ENCODE data around the gene NPB. TPM values are rescaled to one million over a fixed set of nuclear protein-coding genes. Genes with fewer than 3 reads are reported as not detected.

Gene NPB
- total RNA-seq, 6 donors from 2014 or later: 0.37 to 1.8 (median 0.94) TPM; not detected in 3

DNA sequence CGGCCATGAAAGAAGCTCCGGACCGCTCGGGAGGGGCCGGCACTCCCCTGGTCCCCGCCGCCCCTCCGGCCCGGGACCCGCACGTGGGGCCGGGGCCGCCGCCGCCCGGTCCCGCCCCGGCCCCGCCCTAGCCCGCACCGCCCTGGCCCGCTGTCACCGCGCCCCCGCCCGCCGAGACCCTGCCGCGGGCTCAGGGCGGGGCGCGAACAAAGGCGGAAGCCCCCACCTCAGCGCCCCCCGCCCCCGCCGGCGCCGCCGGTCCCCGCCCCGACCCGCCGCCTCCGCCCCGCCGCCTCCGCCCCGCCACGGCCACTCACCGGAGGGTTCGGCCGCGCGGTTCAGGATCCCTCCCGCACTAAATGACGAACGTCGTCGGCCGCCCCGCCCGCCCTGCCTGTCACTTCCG is 31.1 kb upstream of the NPB start, which contains the start of gene ARHGDIA:
ARHGDIA (minus strand) TSS at position 357 of the 406 bp plus-strand sequence. CDS start 1,407 bp downstream, outside the sequence.
- H3K36me3 ChIP-seq: peaks cover 14 to 43% (median 27%) of the 10 kb centered on the region in 4 donors
- TF ChIP-seq POLR2AphosphoS5 (IDR thresholded peaks at IDR 0.05) (no peak), POLR2A (IDR thresholded peaks at IDR 0.05) (no peak), EP300 (IDR thresholded peaks at IDR 0.05) (no peak)
- H3K4me3 ChIP-seq: peak within 1 kb of the TSS; percentile 67 to 98 (median 87)
- peak within 1 kb of the TSS; percentile 92 to 99 (median 96) for H3K27ac ChIP-seq
- no peaks in the 10 kb centered on the region for H3K27me3 ChIP-seq
- DNase-seq (no peak), ATAC-seq (ENCODE audit: low FRiP score in 2 of 2) (peak; percentile 2 to 70)
- H3K9me3 ChIP-seq: no peaks in the 10 kb centered on the region
- 0% methylated on average over 8 of the region's 64 CpGs; no CpG with 5 or more reads in 1 of the 2 donors for WGBS, 2 donors
- H3K4me1 ChIP-seq: peaks cover 37 to 58% (median 44%) of the 10 kb centered on the region in 4 donors

DNA sequence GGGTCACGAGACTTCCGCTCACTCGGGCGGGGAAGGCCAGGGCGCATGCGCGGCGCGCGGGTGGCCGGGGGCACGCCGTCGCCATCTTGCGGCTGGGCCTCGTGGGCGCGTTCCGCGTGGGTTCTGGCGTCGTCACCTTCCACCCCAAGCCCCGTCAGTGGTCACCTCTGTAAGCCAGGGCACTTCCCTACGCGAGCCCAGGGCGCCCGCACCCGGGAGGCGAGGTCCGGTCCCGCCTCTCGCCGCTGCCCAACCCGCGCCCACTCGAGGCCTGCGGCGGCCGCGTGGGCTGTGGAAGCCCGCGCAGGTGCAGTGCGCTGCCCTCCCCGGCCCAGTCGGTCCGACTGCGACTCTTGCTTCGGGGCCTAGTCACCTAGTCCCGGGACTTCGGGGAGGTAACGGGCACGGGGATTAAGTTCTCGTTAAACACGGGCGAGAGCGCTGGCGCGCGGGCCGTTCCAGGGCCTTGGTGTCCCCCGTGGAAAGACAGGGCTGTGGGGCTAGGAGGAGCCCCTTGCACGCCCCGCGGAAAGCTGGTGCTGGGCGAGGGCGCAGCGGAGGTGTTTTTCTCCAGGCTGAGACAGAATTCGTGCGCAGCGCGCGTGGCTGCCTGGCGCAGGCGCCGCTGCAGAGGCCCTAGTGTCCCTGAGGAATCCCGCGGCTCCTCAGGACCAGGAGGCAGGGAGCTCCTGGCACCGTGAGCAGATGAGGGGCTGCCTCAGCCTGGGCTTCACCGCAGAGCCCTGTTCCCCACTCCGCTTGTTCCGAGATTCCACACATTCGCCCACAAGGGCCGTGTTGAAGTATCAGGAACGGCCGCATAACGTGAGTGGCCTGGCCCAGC is 30.4 kb upstream of the NPB start:
- TF ChIP-seq, protein P1, sequence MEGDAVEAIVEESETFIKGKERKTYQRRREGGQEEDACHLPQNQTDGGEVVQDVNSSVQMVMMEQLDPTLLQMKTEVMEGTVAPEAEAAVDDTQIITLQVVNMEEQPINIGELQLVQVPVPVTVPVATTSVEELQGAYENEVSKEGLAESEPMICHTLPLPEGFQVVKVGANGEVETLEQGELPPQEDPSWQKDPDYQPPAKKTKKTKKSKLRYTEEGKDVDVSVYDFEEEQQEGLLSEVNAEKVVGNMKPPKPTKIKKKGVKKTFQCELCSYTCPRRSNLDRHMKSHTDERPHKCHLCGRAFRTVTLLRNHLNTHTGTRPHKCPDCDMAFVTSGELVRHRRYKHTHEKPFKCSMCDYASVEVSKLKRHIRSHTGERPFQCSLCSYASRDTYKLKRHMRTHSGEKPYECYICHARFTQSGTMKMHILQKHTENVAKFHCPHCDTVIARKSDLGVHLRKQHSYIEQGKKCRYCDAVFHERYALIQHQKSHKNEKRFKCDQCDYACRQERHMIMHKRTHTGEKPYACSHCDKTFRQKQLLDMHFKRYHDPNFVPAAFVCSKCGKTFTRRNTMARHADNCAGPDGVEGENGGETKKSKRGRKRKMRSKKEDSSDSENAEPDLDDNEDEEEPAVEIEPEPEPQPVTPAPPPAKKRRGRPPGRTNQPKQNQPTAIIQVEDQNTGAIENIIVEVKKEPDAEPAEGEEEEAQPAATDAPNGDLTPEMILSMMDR (IDR thresholded peaks at IDR 0.05): peak in 5 of 6 experiments; percentile 38 to 75 (median 57)
- TF ChIP-seq POLR2AphosphoS5 (IDR thresholded peaks at IDR 0.05) (peak; percentile 99 to 100), EP300 (IDR thresholded peaks at IDR 0.05) (peak in 1 of 4 donors; percentile 88), POLR2A (IDR thresholded peaks at IDR 0.05) (peak in 3 of 4 donors; percentile 56 to 98 (median 82))
- 1% methylated on average over 58 of the region's 86 CpGs; no CpG with 5 or more reads in 1 of the 2 donors for WGBS, 2 donors
- H3K27ac ChIP-seq: peak overlapping the region; percentile 92 to 99 (median 96)
- peaks cover 36 to 58% (median 43%) of the 10 kb centered on the region in 4 donors for H3K4me1 ChIP-seq
- H3K36me3 ChIP-seq: peaks cover 14 to 38% (median 27%) of the 10 kb centered on the region in 4 donors
- DNase-seq: peak; percentile 92 to 100
- peak overlapping the region; percentile 67 to 98 (median 80) for H3K4me3 ChIP-seq
- ATAC-seq (ENCODE audit: low FRiP score in 2 of 2): peak; percentile 45 to 84
- no peaks in the 10 kb centered on the region for H3K9me3 ChIP-seq
- H3K27me3 ChIP-seq: no peaks in the 10 kb centered on the region

DNA sequence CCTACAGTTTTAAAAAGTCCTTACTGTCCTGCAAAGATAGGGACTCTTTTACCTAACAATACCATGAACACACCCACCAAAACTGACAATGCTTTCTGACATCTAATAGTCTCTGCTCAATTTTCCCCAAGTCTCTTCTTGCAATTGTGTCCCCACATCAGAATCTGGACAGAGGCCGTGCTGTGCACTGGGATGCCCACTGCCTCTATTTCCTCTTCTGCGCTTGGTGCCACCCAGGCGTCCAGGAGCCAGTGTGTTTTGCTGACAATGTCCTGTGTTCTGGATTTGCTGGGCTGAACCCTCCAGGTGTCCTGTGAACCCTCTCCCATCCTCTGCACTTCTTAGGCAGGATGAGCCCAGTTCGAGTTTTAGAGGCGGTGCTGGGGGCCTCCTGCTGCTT is 24.5 kb upstream of the NPB start:
- no peak overlapping the region for H3K4me3 ChIP-seq
- 91 to 95% methylated on average over 5 of the region's 5 CpGs for WGBS, 2 donors
- peaks cover 0 to 12% (median 6%) of the 10 kb centered on the region in 4 donors for H3K36me3 ChIP-seq
- ATAC-seq (ENCODE audit: low FRiP score in 2 of 2): no peak
- H3K9me3 ChIP-seq: no peaks in the 10 kb centered on the region
- TF ChIP-seq POLR2AphosphoS5 (IDR thresholded peaks at IDR 0.05) (no peak), POLR2A (IDR thresholded peaks at IDR 0.05) (no peak)
- peaks cover 3 to 7% (median 4%) of the 10 kb centered on the region in 4 donors for H3K4me1 ChIP-seq
- no peak overlapping the region for H3K27ac ChIP-seq
- no peaks in the 10 kb centered on the region for H3K27me3 ChIP-seq
- no peak for DNase-seq

DNA sequence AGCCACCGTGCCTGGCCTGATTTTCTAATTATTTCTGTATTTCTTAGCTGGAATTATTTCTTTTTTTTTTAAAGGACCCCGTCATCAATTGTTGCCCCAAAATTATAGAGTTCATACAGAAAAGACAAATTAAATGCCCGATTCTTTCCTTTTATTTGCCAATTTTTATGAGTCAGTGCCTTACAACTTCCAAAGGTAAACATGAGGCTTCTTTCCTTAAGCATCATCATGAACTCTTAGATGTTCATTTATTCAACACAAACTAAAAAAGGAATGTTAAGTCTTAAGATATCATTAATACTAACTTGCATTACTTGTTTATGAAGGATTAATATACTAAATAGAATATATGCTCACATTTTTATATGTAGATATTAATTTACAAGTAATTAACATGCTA is 23.7 kb upstream of the NPB start:
- 91 to 100% methylated on average over 3 of the region's 3 CpGs for WGBS, 2 donors
- H3K27me3 ChIP-seq: no peaks in the 10 kb centered on the region
- TF ChIP-seq EP300 (IDR thresholded peaks at IDR 0.05) (no peak), POLR2AphosphoS5 (IDR thresholded peaks at IDR 0.05) (no peak), POLR2A (IDR thresholded peaks at IDR 0.05) (no peak)
- TF ChIP-seq, protein P1 (IDR thresholded peaks at IDR 0.05): no peak
- ATAC-seq (ENCODE audit: low FRiP score in 2 of 2): no peak
- peaks cover 0 to 15% (median 6%) of the 10 kb centered on the region in 4 donors for H3K36me3 ChIP-seq
- no peak overlapping the region for H3K4me3 ChIP-seq
- DNase-seq: no peak
- no peaks in the 10 kb centered on the region for H3K4me1 ChIP-seq
- no peaks in the 10 kb centered on the region for H3K9me3 ChIP-seq
- H3K27ac ChIP-seq: no peak overlapping the region

DNA sequence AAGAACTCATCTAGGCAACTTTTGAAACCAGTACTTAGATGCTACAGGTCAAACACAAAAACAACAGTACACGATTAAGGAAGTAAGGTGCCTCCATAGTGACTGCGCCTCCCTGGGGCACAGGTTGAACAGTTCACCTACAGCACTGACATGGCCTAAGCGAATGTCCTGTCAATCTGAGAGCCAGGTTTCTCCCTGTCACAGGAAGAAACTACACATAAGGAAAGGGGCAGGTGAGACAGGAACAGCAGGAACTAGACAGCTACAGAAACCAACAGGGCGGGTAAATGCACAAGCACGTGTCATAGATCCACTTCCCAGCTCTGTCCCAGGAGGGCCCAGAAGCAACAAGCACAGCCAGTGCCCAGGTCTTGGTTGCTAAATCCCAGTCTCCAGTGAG is 22.9 kb upstream of the NPB start:
- Histone ChIP-seq H3K27me3 (no peaks in the 10 kb centered on the region), H3K4me3 (no peak overlapping the region), H3K9me3 (no peaks in the 10 kb centered on the region), H3K27ac (no peak overlapping the region), H3K36me3 (peaks cover 0 to 23% (median 9%) of the 10 kb centered on the region in 4 donors), H3K4me1 (no peaks in the 10 kb centered on the region)
- no peak for DNase-seq
- TF ChIP-seq, protein P1 (IDR thresholded peaks at IDR 0.05): no peak
- TF ChIP-seq EP300 (IDR thresholded peaks at IDR 0.05) (no peak), POLR2AphosphoS5 (IDR thresholded peaks at IDR 0.05) (no peak), POLR2A (IDR thresholded peaks at IDR 0.05) (no peak)
- no peak for ATAC-seq (ENCODE audit: low FRiP score in 2 of 2)
- 87 to 95% methylated on average over 5 of the region's 5 CpGs for WGBS, 2 donors
